Measurements from ENCODE around the gene SH3RF3.

SH3RF3 gene

GRCh38 chr2:109304242-109304641, 175.2 kb downstream of the SH3RF3 start:
- Histone ChIP-seq H3K18ac (ENCODE audit: low read length) (no peak overlapping the region), H3K9me3 (ENCODE audit: insufficient read depth, low read depth, low read length) (no peaks in the 10 kb centered on the region), H3K79me1 (ENCODE audit: low read length) (no peaks in the 10 kb centered on the region), H3K4me3 (ENCODE audit: low read depth, low read length) (no peak overlapping the region), H3K79me2 (ENCODE audit: control insufficient read depth, insufficient read depth, low read length, poor library complexity) (no peaks in the 10 kb centered on the region), H4K91ac (ENCODE audit: low read depth, low read length) (no peak overlapping the region), H2AFZ (ENCODE audit: insufficient read depth, low read length, poor library complexity) (no peak overlapping the region), H3K36me3 (ENCODE audit: control insufficient read depth in 1 of 2, insufficient read depth in 2 of 2, low read length in 2 of 2) (no peaks in the 10 kb centered on the region), H3K23ac (ENCODE audit: low read length) (no peak overlapping the region), H3K27me3 (ENCODE audit: insufficient read depth, low read length) (no peaks in the 10 kb centered on the region), H4K8ac (ENCODE audit: low read depth, low read length) (no peak overlapping the region), H2BK5ac (ENCODE audit: low read depth, low read length, poor library complexity) (no peak overlapping the region), H3K9ac (ENCODE audit: low read length) (no peak overlapping the region), H2BK120ac (ENCODE audit: insufficient read depth, low read length, poor library complexity) (no peak overlapping the region), H2AK5ac (ENCODE audit: low read length) (no peak overlapping the region), H3K27ac (ENCODE audit: low read depth, low read length) (no peak overlapping the region), H3K14ac (ENCODE audit: low read length) (no peak overlapping the region), H2BK12ac (ENCODE audit: low read length) (no peak overlapping the region), H4K12ac (ENCODE audit: low read depth, low read length) (no peak overlapping the region), H3K4ac (ENCODE audit: low read depth, low read length) (no peak overlapping the region), H3K4me1 (ENCODE audit: control insufficient read depth in 1 of 2, insufficient read depth in 2 of 2, low read length in 2 of 2) (no peaks in the 10 kb centered on the region), H3K4me2 (ENCODE audit: low read length) (no peak overlapping the region)
- DNase-seq = no peak
- WGBS (ENCODE audit: extremely low coverage, insufficient coverage, insufficient read length) = no CpG with 5 or more reads among the region's 5 CpGs

- H2BK12ac ChIP-seq (ENCODE audit: low read length) = no peak overlapping the region
- H2AFZ ChIP-seq (ENCODE audit: insufficient read depth, low read length, poor library complexity) = no peak overlapping the region
- no peak overlapping the region for H4K8ac ChIP-seq (ENCODE audit: low read depth, low read length)
- H3K9me3 ChIP-seq (ENCODE audit: insufficient read depth, low read depth, low read length) = no peaks in the 10 kb centered on the region
- no peak for DNase-seq
- no CpG with 5 or more reads among the region's 13 CpGs for WGBS (ENCODE audit: extremely low coverage, insufficient coverage, insufficient read length)
- no peak overlapping the region for H3K23ac ChIP-seq (ENCODE audit: low read length)
- H3K27me3 ChIP-seq (ENCODE audit: insufficient read depth, low read length) = no peaks in the 10 kb centered on the region
- no peak overlapping the region for H3K14ac ChIP-seq (ENCODE audit: low read length)
- no peak overlapping the region for H3K27ac ChIP-seq (ENCODE audit: low read depth, low read length)
- H3K9ac ChIP-seq (ENCODE audit: low read length) = no peak overlapping the region
- no peaks in the 10 kb centered on the region for H3K4me1 ChIP-seq (ENCODE audit: control insufficient read depth in 1 of 2, insufficient read depth in 2 of 2, low read length in 2 of 2)
- no peak overlapping the region for H3K4me2 ChIP-seq (ENCODE audit: low read length)
- H3K79me1 ChIP-seq (ENCODE audit: low read length) = no peaks in the 10 kb centered on the region
- H4K12ac ChIP-seq (ENCODE audit: low read depth, low read length) = no peak overlapping the region
- no peaks in the 10 kb centered on the region for H3K79me2 ChIP-seq (ENCODE audit: control insufficient read depth, insufficient read depth, low read length, poor library complexity)
- H2BK120ac ChIP-seq (ENCODE audit: insufficient read depth, low read length, poor library complexity) = no peak overlapping the region
- H2BK5ac ChIP-seq (ENCODE audit: low read depth, low read length, poor library complexity) = no peak overlapping the region
- H2AK5ac ChIP-seq (ENCODE audit: low read length) = no peak overlapping the region
- no peak overlapping the region for H4K91ac ChIP-seq (ENCODE audit: low read depth, low read length)
- no peak overlapping the region for H3K18ac ChIP-seq (ENCODE audit: low read length)
- H3K4me3 ChIP-seq (ENCODE audit: low read depth, low read length) = no peak overlapping the region
- H3K36me3 ChIP-seq (ENCODE audit: control insufficient read depth in 1 of 2, insufficient read depth in 2 of 2, low read length in 2 of 2) = no peaks in the 10 kb centered on the region
- no peak overlapping the region for H3K4ac ChIP-seq (ENCODE audit: low read depth, low read length)
Observed at GRCh38 chr2:109304731-109305470, 175.9 kb downstream of the SH3RF3 start.

- no peak overlapping the region for H4K91ac ChIP-seq (ENCODE audit: low read depth, low read length)
- no peak overlapping the region for H4K8ac ChIP-seq (ENCODE audit: low read depth, low read length)
- DNase-seq = no peak
- no peak overlapping the region for H3K14ac ChIP-seq (ENCODE audit: low read length)
- H3K4ac ChIP-seq (ENCODE audit: low read depth, low read length) = no peak overlapping the region
- no peak overlapping the region for H3K23ac ChIP-seq (ENCODE audit: low read length)
- H3K4me1 ChIP-seq (ENCODE audit: control insufficient read depth in 1 of 2, insufficient read depth in 2 of 2, low read length in 2 of 2) = no peaks in the 10 kb centered on the region
- no peak overlapping the region for H2BK120ac ChIP-seq (ENCODE audit: insufficient read depth, low read length, poor library complexity)
- H3K4me2 ChIP-seq (ENCODE audit: low read length) = no peak overlapping the region
- H2AK5ac ChIP-seq (ENCODE audit: low read length) = no peak overlapping the region
- H3K9ac ChIP-seq (ENCODE audit: low read length) = no peak overlapping the region
- H3K9me3 ChIP-seq (ENCODE audit: insufficient read depth, low read depth, low read length) = no peaks in the 10 kb centered on the region
- no CpG with 5 or more reads among the region's 15 CpGs for WGBS (ENCODE audit: extremely low coverage, insufficient coverage, insufficient read length)
- H3K79me1 ChIP-seq (ENCODE audit: low read length) = no peaks in the 10 kb centered on the region
- H3K27me3 ChIP-seq (ENCODE audit: insufficient read depth, low read length) = no peaks in the 10 kb centered on the region
- H3K18ac ChIP-seq (ENCODE audit: low read length) = no peak overlapping the region
- no peak overlapping the region for H2AFZ ChIP-seq (ENCODE audit: insufficient read depth, low read length, poor library complexity)
- no peak overlapping the region for H2BK12ac ChIP-seq (ENCODE audit: low read length)
- no peaks in the 10 kb centered on the region for H3K36me3 ChIP-seq (ENCODE audit: control insufficient read depth in 1 of 2, insufficient read depth in 2 of 2, low read length in 2 of 2)
- no peak overlapping the region for H3K4me3 ChIP-seq (ENCODE audit: low read depth, low read length)
- H4K12ac ChIP-seq (ENCODE audit: low read depth, low read length) = no peak overlapping the region
- H3K27ac ChIP-seq (ENCODE audit: low read depth, low read length) = no peak overlapping the region
- H3K79me2 ChIP-seq (ENCODE audit: control insufficient read depth, insufficient read depth, low read length, poor library complexity) = no peaks in the 10 kb centered on the region
- H2BK5ac ChIP-seq (ENCODE audit: low read depth, low read length, poor library complexity) = no peak overlapping the region
Observed at GRCh38 chr2:109305490-109306167, 176.6 kb downstream of the SH3RF3 start.

- no CpG with 5 or more reads among the region's 10 CpGs for WGBS (ENCODE audit: extremely low coverage, insufficient coverage, insufficient read length)
- no peak overlapping the region for H3K23ac ChIP-seq (ENCODE audit: low read length)
Observed at GRCh38 chr2:109306190-109306589, 177.2 kb downstream of the SH3RF3 start.

More at GRCh38 chr2:109306190-109306589, 177.2 kb downstream of the SH3RF3 start:
- Histone ChIP-seq H3K4me3 (ENCODE audit: low read depth, low read length) (no peak overlapping the region), H4K12ac (ENCODE audit: low read depth, low read length) (no peak overlapping the region), H3K4me2 (ENCODE audit: low read length) (no peak overlapping the region), H3K14ac (ENCODE audit: low read length) (no peak overlapping the region), H3K79me1 (ENCODE audit: low read length) (no peaks in the 10 kb centered on the region), H2BK5ac (ENCODE audit: low read depth, low read length, poor library complexity) (no peak overlapping the region), H3K9me3 (ENCODE audit: insufficient read depth, low read depth, low read length) (no peaks in the 10 kb centered on the region), H3K79me2 (ENCODE audit: control insufficient read depth, insufficient read depth, low read length, poor library complexity) (no peaks in the 10 kb centered on the region), H2AK5ac (ENCODE audit: low read length) (no peak overlapping the region), H2BK12ac (ENCODE audit: low read length) (no peak overlapping the region), H2BK120ac (ENCODE audit: insufficient read depth, low read length, poor library complexity) (no peak overlapping the region), H4K8ac (ENCODE audit: low read depth, low read length) (no peak overlapping the region), H3K9ac (ENCODE audit: low read length) (no peak overlapping the region), H3K4me1 (ENCODE audit: control insufficient read depth in 1 of 2, insufficient read depth in 2 of 2, low read length in 2 of 2) (no peaks in the 10 kb centered on the region), H3K36me3 (ENCODE audit: control insufficient read depth in 1 of 2, insufficient read depth in 2 of 2, low read length in 2 of 2) (no peaks in the 10 kb centered on the region), H4K91ac (ENCODE audit: low read depth, low read length) (no peak overlapping the region), H3K4ac (ENCODE audit: low read depth, low read length) (no peak overlapping the region), H3K18ac (ENCODE audit: low read length) (no peak overlapping the region), H3K27me3 (ENCODE audit: insufficient read depth, low read length) (no peaks in the 10 kb centered on the region), H2AFZ (ENCODE audit: insufficient read depth, low read length, poor library complexity) (no peak overlapping the region), H3K27ac (ENCODE audit: low read depth, low read length) (no peak overlapping the region)
- no peak for DNase-seq

All from trophoblast cell (in vitro differentiated cells and primary cell).